Vagina (tissue), 2 donors: ENCODE results near the gene SCARB2.

Experiments
- CTCF ChIP-seq, 3 experiments: fragments of 450-650 bp in 2 of 3; fragments of 200-600 bp in 1 of 3; sonication (generic) in 1 of 3; IDR thresholded peaks; one replicate each; pipeline ENCODE4 v1.5.1; 2017 to 2019; ENCODE audit warnings: antibody characterized with exemption in 3 of 3, mild to moderate bottlenecking in 2 of 3, moderate library complexity in 2 of 3
- POLR2AphosphoS5 ChIP-seq, 2 donors: sonication (generic); formaldehyde crosslinking; IDR thresholded peaks; one replicate each; pipeline ENCODE4 v1.9.0; 2017; ENCODE audit warnings: antibody characterized with exemption in 2 of 2, mild to moderate bottlenecking in 2 of 2, low read depth in 1 of 2; ENCODE audit not compliant: insufficient read depth in 1 of 2

GRCh38 chr4:76210452-76210851 lies 3.2 kb downstream of the SCARB2 start:
- TF ChIP-seq POLR2AphosphoS5 (IDR thresholded peaks at IDR 0.05; ENCODE audit: insufficient read depth in 1 of 2, low read depth in 1 of 2) (no peak), CTCF (IDR thresholded peaks at IDR 0.05) (no peak)
